Left ventricle myocardium inferior (tissue), 1 donor: Measurements from ENCODE around the gene CRYM. TPM values are rescaled to one million over a fixed set of nuclear protein-coding genes. Genes with fewer than 3 reads are reported as not detected.
"Not testable (repeated sequence)": the region's sequence is repeated elsewhere in the genome, so short reads cannot be mapped to it uniquely, and the experiment has no call there.

Source experiments
- DNase-seq: peaks from one replicate; pipeline ENCODE4 v3.0.0-alpha.2; 2020
- H3K27ac ChIP-seq: fragments of 200-600 bp; replicated peaks from 2 replicates; pipeline ENCODE4 v1.8.0; 2021
- H3K27me3 ChIP-seq: fragments of 200-600 bp; 2 replicates; pipeline ENCODE4 v1.8.0; 2021; ENCODE audit warnings: low read depth
- H3K36me3 ChIP-seq: fragments of 200-600 bp; 2 replicates; pipeline ENCODE4 v1.8.0; 2021
- H3K4me1 ChIP-seq: fragments of 200-600 bp; 2 replicates; pipeline ENCODE4 v1.8.0; 2021
- H3K4me3 ChIP-seq: fragments of 200-600 bp; 2 replicates; pipeline ENCODE4 v1.8.0; 2021; ENCODE audit warnings: mild to moderate bottlenecking, moderate library complexity
- H3K9me3 ChIP-seq: fragments of 200-600 bp; replicated peaks from 2 replicates; pipeline ENCODE4 v1.8.0; 2021
- intact Hi-C: fragments of 100-400 bp; cut with micrococcal nuclease; formaldehyde crosslinking; loops from one replicate; pipeline ENCODE4 v1.11.0; 2022
- long read RNA-seq: library from polyadenylated mRNA; unstranded; transcript quantifications from one replicate; pipeline ENCODE4 v2.0.0, GENCODE V29; 2021
- total RNA-seq: library from RNA; stranded (reverse); fragmentation: NEBNext Ultra II Directional; extraction: Animal tissue kit (Norgen Biotek cat#: 25700); gene quantifications from one replicate; pipeline ENCODE4 v1.2.1, GENCODE V29; 2021
- TF ChIP-seq, protein P1 (sequence below): fragments of 200-600 bp; IDR thresholded peaks from 2 replicates; pipeline ENCODE4 v1.8.0; 2021; ENCODE audit warnings: antibody characterized with exemption, mild to moderate bottlenecking, borderline replicate concordance
- donor health status: DM: no; HTN: yes; CAD: no; lungs with severe emphysema.

CRYM gene
- total RNA-seq = 147 TPM
- long read RNA-seq, partial matches to known transcripts = 208 of 229 reads
- long read RNA-seq, other reads (novel, unspliced or antisense) = 21 of 229 reads

- Histone ChIP-seq H3K27me3 (peaks cover 52% of the 10 kb centered on the region), H3K36me3 (no peaks in the 10 kb centered on the region), H3K27ac (peak within 1 kb of the TSS; percentile 89), H3K4me3 (peak within 1 kb of the TSS; percentile 71), H3K9me3 (no peaks in the 10 kb centered on the region), H3K4me1 (peaks cover 32% of the 10 kb centered on the region)
- TF ChIP-seq, protein P1, sequence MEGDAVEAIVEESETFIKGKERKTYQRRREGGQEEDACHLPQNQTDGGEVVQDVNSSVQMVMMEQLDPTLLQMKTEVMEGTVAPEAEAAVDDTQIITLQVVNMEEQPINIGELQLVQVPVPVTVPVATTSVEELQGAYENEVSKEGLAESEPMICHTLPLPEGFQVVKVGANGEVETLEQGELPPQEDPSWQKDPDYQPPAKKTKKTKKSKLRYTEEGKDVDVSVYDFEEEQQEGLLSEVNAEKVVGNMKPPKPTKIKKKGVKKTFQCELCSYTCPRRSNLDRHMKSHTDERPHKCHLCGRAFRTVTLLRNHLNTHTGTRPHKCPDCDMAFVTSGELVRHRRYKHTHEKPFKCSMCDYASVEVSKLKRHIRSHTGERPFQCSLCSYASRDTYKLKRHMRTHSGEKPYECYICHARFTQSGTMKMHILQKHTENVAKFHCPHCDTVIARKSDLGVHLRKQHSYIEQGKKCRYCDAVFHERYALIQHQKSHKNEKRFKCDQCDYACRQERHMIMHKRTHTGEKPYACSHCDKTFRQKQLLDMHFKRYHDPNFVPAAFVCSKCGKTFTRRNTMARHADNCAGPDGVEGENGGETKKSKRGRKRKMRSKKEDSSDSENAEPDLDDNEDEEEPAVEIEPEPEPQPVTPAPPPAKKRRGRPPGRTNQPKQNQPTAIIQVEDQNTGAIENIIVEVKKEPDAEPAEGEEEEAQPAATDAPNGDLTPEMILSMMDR = peak; percentile 89
- DNase-seq = peak; percentile 71
- intact Hi-C loops = no loop called here
These were observed at the start of gene CRYM for GRCh38 chr16:21277927-21278706. Gene CRYM (minus strand): TSS chr16:21278290. CDS start chr16:21278251, 39 bp downstream.

- DNase-seq = no peak
- no peak overlapping the region for H3K27ac ChIP-seq
- H3K27me3 ChIP-seq = no peaks in the 10 kb centered on the region
- H3K4me1 ChIP-seq = no peaks in the 10 kb centered on the region
- intact Hi-C loops = no loop called here
- TF ChIP-seq, protein P1 = no peak
- H3K4me3 ChIP-seq = no peak overlapping the region
- H3K9me3 ChIP-seq = peaks cover 13% of the 10 kb centered on the region
- H3K36me3 ChIP-seq = no peaks in the 10 kb centered on the region
These were observed 49.0 kb upstream of the CRYM start for GRCh38 chr16:21327046-21327445.

- DNase-seq = no peak
- intact Hi-C loops = no loop called here
- H3K9me3 ChIP-seq = peaks cover 13% of the 10 kb centered on the region
- H3K27me3 ChIP-seq = no peaks in the 10 kb centered on the region
- H3K4me3 ChIP-seq = no peak overlapping the region
- no peaks in the 10 kb centered on the region for H3K4me1 ChIP-seq
- TF ChIP-seq, protein P1 = no peak
- H3K36me3 ChIP-seq = no peaks in the 10 kb centered on the region
- H3K27ac ChIP-seq = no peak overlapping the region
These were observed 48.4 kb upstream of the CRYM start for GRCh38 chr16:21326459-21326858.

DNA sequence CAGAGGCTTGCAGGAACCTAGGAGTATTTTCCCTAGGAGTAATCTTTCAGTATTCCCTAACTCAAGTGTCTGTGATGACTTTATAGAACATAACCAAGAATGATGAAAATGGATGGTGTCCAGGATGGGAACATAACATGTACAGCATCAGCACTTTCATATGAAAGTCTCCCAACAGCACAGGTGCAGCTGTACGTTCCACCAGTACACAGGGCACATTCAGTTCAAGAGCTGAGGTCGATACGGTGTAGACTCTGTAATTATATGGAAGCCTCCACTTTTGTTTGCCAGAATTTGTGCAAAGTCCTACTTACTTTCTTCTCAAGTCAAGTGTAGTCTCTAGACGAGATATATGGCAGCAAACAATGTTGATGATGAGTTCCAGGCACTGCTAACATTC is 46.2 kb upstream of the CRYM start:
- DNase-seq = no peak
- no peaks in the 10 kb centered on the region for H3K36me3 ChIP-seq
- no peaks in the 10 kb centered on the region for H3K27me3 ChIP-seq
- H3K4me3 ChIP-seq = no peak overlapping the region
- intact Hi-C loops = no loop called here
- no peaks in the 10 kb centered on the region for H3K4me1 ChIP-seq
- TF ChIP-seq, protein P1 = no peak
- no peak overlapping the region for H3K27ac ChIP-seq
- H3K9me3 ChIP-seq = peaks cover 9% of the 10 kb centered on the region

DNA sequence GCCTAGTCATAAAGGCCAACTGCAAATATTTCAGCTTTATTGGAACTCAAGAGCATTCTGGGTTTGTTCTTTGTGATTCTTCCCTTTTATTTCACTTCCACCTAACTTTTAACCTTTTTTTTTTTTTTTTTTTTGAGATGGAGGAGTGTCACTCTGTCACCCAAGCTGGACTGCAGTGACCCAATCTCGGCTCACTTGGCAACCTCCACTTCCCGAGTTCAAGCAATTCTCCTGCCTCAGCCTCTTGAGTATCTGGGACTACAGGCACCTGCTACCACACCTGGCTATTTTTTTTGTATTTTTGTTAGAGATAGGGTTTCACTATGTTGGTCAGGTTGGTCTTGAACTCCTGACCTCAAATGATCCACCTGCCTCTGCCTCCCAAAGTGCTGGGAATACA is 44.2 kb upstream of the CRYM start:
- DNase-seq, H3K4me3 ChIP-seq, H3K9me3 ChIP-seq, H3K4me1 ChIP-seq, H3K27ac ChIP-seq, H3K27me3 ChIP-seq, intact Hi-C loops, H3K36me3 ChIP-seq: not testable (repeated sequence)

DNA sequence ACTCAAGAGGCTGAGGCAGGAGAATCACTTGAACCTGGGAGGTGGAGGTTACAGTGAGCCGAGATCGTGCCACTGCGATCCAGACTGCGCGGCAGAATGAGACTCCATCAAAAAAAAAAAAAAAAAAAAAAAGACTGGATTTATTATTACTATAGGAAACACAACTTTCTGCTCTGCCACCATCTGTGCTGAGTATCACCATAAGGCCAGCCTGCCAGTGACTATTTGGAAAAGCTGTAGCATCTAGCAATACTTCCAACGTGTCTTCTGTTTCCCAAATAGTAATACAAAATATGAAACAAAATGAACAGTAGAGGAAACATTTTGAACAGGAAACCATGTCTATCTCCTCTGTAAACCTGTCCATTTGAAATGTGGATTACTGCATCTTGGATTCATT is 43.6 kb upstream of the CRYM start:
- H3K4me1 ChIP-seq = no peaks in the 10 kb centered on the region
- no peaks in the 10 kb centered on the region for H3K27me3 ChIP-seq
- TF ChIP-seq, protein P1 = no peak
- intact Hi-C loops = no loop called here
- H3K36me3 ChIP-seq = no peaks in the 10 kb centered on the region
- DNase-seq = no peak
- H3K9me3 ChIP-seq = no peaks in the 10 kb centered on the region
- H3K4me3 ChIP-seq = no peak overlapping the region
- H3K27ac ChIP-seq = no peak overlapping the region
